HEK293 (cell line): ENCODE results near the gene CCL18.
"Not testable (repeated sequence)": the region's sequence is repeated elsewhere in the genome, so short reads cannot be mapped to it uniquely, and the experiment has no call there.

ENCODE experiments used
- CTCF ChIA-PET: fragments of 350-600 bp; formaldehyde crosslinking; extraction: SDS; loops from one replicate; lab custom pipeline; 2021; ENCODE audit warnings: antibody characterized with exemption; lab: Yijun Ruan, JAX
- POLR2A ChIA-PET: fragments of 300-600 bp; formaldehyde crosslinking; extraction: SDS; loops from one replicate; lab custom pipeline; 2020; ENCODE audit warnings: antibody characterized with exemption, inconsistent platforms; lab: Yijun Ruan, JAX
- H3K27ac ChIP-seq: fragments of 200-500 bp; sonication (Bioruptor generic); 2 replicates; pipeline ENCODE4 v1.5.1; 2014; ENCODE audit warnings: low read depth, low read length, control low read depth, inconsistent platforms; ENCODE audit errors: extremely low read depth
- H3K36me3 ChIP-seq, 2 experiments: fragments of 200-500 bp in 1 of 2; sonication (Bioruptor generic) in 1 of 2; 1 replicate in 1 of 2; 2 replicates in 1 of 2; pipeline ENCODE4 v1.5.1; 2014 to 2017; ENCODE audit warnings: inconsistent platforms in 2 of 2, low read length in 2 of 2; ENCODE audit not compliant: control insufficient read depth in 2 of 2, insufficient read depth in 1 of 2
- H3K4me1 ChIP-seq: fragments of 200-500 bp; sonication (Bioruptor generic); 2 replicates; pipeline ENCODE4 v1.5.1; 2014; ENCODE audit warnings: mild to moderate bottlenecking, low read length, inconsistent platforms; ENCODE audit not compliant: control insufficient read depth, insufficient read depth
- H3K4me3 ChIP-seq: 2 replicates; pipeline ENCODE4 v1.5.1; 2011; ENCODE audit warnings: low read depth, mild to moderate bottlenecking, control low read depth, low read length, moderate library complexity
- H3K9me3 ChIP-seq: fragments of 200-500 bp; sonication (Bioruptor generic); 2 replicates; pipeline ENCODE4 v1.5.1; 2014; ENCODE audit warnings: low read depth, low read length, inconsistent platforms; ENCODE audit not compliant: control insufficient read depth, insufficient read depth
- ATF2 ChIP-seq: fragments of 450-650 bp; formaldehyde crosslinking; IDR thresholded peaks from 2 replicates; pipeline ENCODE4 v1.5.1; 2016; ENCODE audit warnings: missing biosample characterization, missing genetic modification characterization, low read depth
- BCL6B ChIP-seq: fragments of 450-650 bp; formaldehyde crosslinking; IDR thresholded peaks from 2 replicates; pipeline ENCODE4 v1.5.1; 2017; ENCODE audit warnings: missing biosample characterization, missing genetic modification characterization
- KLF10 ChIP-seq: fragments of 450-650 bp; IDR thresholded peaks from 2 replicates; pipeline ENCODE4 v1.5.1; 2018; ENCODE audit warnings: missing biosample characterization, mild to moderate bottlenecking, missing genetic modification characterization
- KLF8 ChIP-seq: fragments of 450-650 bp; formaldehyde crosslinking; IDR thresholded peaks from 2 replicates; pipeline ENCODE4 v1.5.1; 2016; ENCODE audit warnings: missing biosample characterization, missing genetic modification characterization
- OSR2 ChIP-seq: fragments of 450-650 bp; formaldehyde crosslinking; IDR thresholded peaks from 2 replicates; pipeline ENCODE4 v1.5.1; 2016; ENCODE audit warnings: missing biosample characterization, missing genetic modification characterization
- PRDM1 ChIP-seq: fragments of 450-650 bp; formaldehyde crosslinking; IDR thresholded peaks from 2 replicates; pipeline ENCODE4; 2016; ENCODE audit warnings: missing biosample characterization, missing genetic modification characterization
- SCRT2 ChIP-seq: fragments of 450-650 bp; formaldehyde crosslinking; IDR thresholded peaks from 2 replicates; pipeline ENCODE4 v1.5.1; 2016; ENCODE audit warnings: missing biosample characterization, missing genetic modification characterization
- ZBTB10 ChIP-seq: fragments of 450-650 bp; formaldehyde crosslinking; IDR thresholded peaks from 2 replicates; pipeline ENCODE4 v1.5.1; 2016; ENCODE audit warnings: missing biosample characterization, missing genetic modification characterization
- ZEB2 ChIP-seq: fragments of 450-650 bp; formaldehyde crosslinking; IDR thresholded peaks from 2 replicates; pipeline ENCODE4 v1.5.1; 2016; ENCODE audit warnings: missing biosample characterization, missing genetic modification characterization
- ZNF175 ChIP-seq: fragments of 450-650 bp; formaldehyde crosslinking; IDR thresholded peaks from 2 replicates; pipeline ENCODE4 v1.5.1; 2016; ENCODE audit warnings: missing biosample characterization, missing genetic modification characterization
- ZNF18 ChIP-seq: fragments of 450-650 bp; formaldehyde crosslinking; IDR thresholded peaks from 2 replicates; pipeline ENCODE4 v1.5.1; 2016; ENCODE audit warnings: missing biosample characterization, missing genetic modification characterization
- ZNF239 ChIP-seq: fragments of 450-650 bp; formaldehyde crosslinking; IDR thresholded peaks from 2 replicates; pipeline ENCODE4 v1.5.1; 2016; ENCODE audit warnings: missing biosample characterization, missing genetic modification characterization
- ZNF274 ChIP-seq, 2 experiments: fragments of 200-500 bp in 1 of 2; fragments of 450-650 bp in 1 of 2; sonication (Bioruptor generic) in 1 of 2; formaldehyde crosslinking in 1 of 2; IDR thresholded peaks; 2 replicates each; pipeline versions ENCODE4 v1.5.1 to v1.6.1; 2014 to 2016; ENCODE audit warnings: borderline replicate concordance in 1 of 2, inconsistent platforms in 1 of 2, low read length in 1 of 2, missing biosample characterization in 1 of 2, missing genetic modification characterization in 1 of 2
- ZNF350 ChIP-seq: fragments of 450-650 bp; formaldehyde crosslinking; IDR thresholded peaks from 2 replicates; pipeline ENCODE4 v1.5.0; 2017; ENCODE audit warnings: missing biosample characterization, mild to moderate bottlenecking, missing genetic modification characterization
- ZSCAN4 ChIP-seq: fragments of 450-650 bp; formaldehyde crosslinking; IDR thresholded peaks from 2 replicates; pipeline ENCODE4 v1.5.1; 2017; ENCODE audit warnings: missing biosample characterization, missing genetic modification characterization

Gene CCL18

GRCh38 chr17:36063786-36064541 is at the start of gene CCL18:
CCL18 (plus strand) TSS chr17:36064272; CDS start chr17:36064343, 71 bp downstream.
- CTCF ChIA-PET, result interaction anchor here (0.5 to 1.5 kb wide), 5 partner anchors 9 to 214 kb away, joined by 3 to 9 read pairs (median 6); no protein-coding TSS in a partner anchor
- TF ChIP-seq PRDM1 (no peak), ATF2 (tag by site-specific recombination) (peak; percentile 40; the same call in 1 of the 2 replicates), ZNF18 (tag by site-specific recombination) (no peak), ZNF274 (IDR thresholded peaks at IDR 0.05; ENCODE audit: low read length) (no peak), ZNF274 (tag by site-specific recombination; IDR thresholded peaks at IDR 0.05; ENCODE audit: borderline replicate concordance) (peak; percentile 32; the same call in 1 of the 2 replicates), SCRT2 (0 out of 2 replicates have a peak, but pooled peaks have one; percentile 23), KLF10 (tag by site-specific recombination) (no peak), ZSCAN4 (tag by site-specific recombination) (no peak), ZEB2 (no peak)
- TF ChIP-seq, all 188 proteins: peak for 3
- H3K4me3 ChIP-seq, result no peak within 1 kb of the TSS
- POLR2A ChIA-PET, result interaction anchor here (0.6 kb wide), 2 partner anchors 54 to 278 kb away, joined by 3 to 4 read pairs; no protein-coding TSS in a partner anchor
- H3K9me3 ChIP-seq, result no peaks in the 10 kb centered on the region
- H3K4me1 ChIP-seq, result no peaks in the 10 kb centered on the region
- no peaks in the 10 kb centered on the region for H3K36me3 ChIP-seq
- no peak within 1 kb of the TSS for H3K27ac ChIP-seq

- no peak overlapping the region for H3K27ac ChIP-seq
- H3K9me3 ChIP-seq, result no peaks in the 10 kb centered on the region
- POLR2A ChIA-PET, result no interaction called here
- TF ChIP-seq KLF8 (tag by site-specific recombination) (no peak), ZNF175 (no peak), BCL6B (tag by site-specific recombination) (no peak), ZNF350 (tag by site-specific recombination) (no peak), ZEB2 (no peak), ZBTB10 (tag by site-specific recombination) (no peak), ZNF239 (tag by site-specific recombination) (no peak), OSR2 (tag by site-specific recombination) (no peak)
- CTCF ChIA-PET, result interaction anchor here (1.3 to 2.4 kb wide), 4 partner anchors 39 to 134 kb away, joined by 3 to 8 read pairs (median 4); no protein-coding TSS in a partner anchor
- H3K36me3 ChIP-seq, result no peaks in the 10 kb centered on the region
- H3K4me1 ChIP-seq, result no peaks in the 10 kb centered on the region
- H3K4me3 ChIP-seq, result no peak overlapping the region
Observed at GRCh38 chr17:36014946-36015345, 49.1 kb upstream of the CCL18 start.

GRCh38 chr17:36015895-36016294 is 48.2 kb upstream of the CCL18 start:
- H3K4me1 ChIP-seq, POLR2A ChIA-PET, H3K27ac ChIP-seq, H3K9me3 ChIP-seq, H3K4me3 ChIP-seq, H3K36me3 ChIP-seq: not testable (repeated sequence)
- CTCF ChIA-PET, result interaction anchor here (1.3 to 2.4 kb wide), 3 partner anchors 40 to 133 kb away, joined by 4 to 8 read pairs (median 4); no protein-coding TSS in a partner anchor
